IPS-15b (cell line): ENCODE data around the gene MYH7B.

Experiments
- H3K27me3 ChIP-seq: one replicate; pipeline ENCODE4 v1.6.1; 2013; ENCODE audit warnings: low read length; ENCODE audit not compliant: control insufficient read depth, insufficient read depth
- H3K36me3 ChIP-seq: one replicate; pipeline ENCODE4 v1.6.1; 2013; ENCODE audit warnings: low read length; ENCODE audit not compliant: control insufficient read depth, insufficient read depth
- H3K4me1 ChIP-seq: one replicate; pipeline ENCODE4 v1.6.1; 2013; ENCODE audit warnings: mild to moderate bottlenecking, low read length; ENCODE audit not compliant: control insufficient read depth, insufficient read depth
- H3K4me3 ChIP-seq: one replicate; pipeline ENCODE4 v1.5.1; 2013; ENCODE audit warnings: low read depth, low read length
- H3K9ac ChIP-seq: one replicate; pipeline ENCODE4 v1.6.1; 2013; ENCODE audit warnings: low read depth, mild to moderate bottlenecking, low read length
- H3K9me3 ChIP-seq: one replicate; pipeline ENCODE4 v1.6.1; 2013; ENCODE audit warnings: mild to moderate bottlenecking, low read length; ENCODE audit not compliant: control insufficient read depth, insufficient read depth

Gene MYH7B

DNA sequence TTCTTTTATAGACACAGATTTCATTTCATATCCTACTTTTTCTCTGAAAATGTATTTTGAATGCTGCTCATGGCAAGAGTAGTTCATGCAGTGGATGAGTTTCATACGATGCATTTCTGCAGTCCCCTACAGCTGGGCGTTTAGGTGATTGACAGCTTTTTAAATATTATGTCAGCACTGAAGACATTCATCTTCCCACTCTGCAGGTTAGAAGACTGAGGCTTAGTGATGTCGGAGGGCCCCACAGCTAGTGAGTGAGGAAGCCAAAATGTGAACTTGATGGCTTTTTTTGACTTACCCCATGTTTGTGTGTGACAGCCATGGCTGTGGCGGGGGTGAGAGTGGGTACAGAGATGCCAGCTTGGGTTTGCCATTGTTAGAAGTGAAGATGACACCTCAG, 33.5 kb downstream of the MYH7B start:
- Histone ChIP-seq H3K9me3 (no peaks in the 10 kb centered on the region), H3K4me1 (peaks cover 3% of the 10 kb centered on the region), H3K36me3 (peaks cover 14% of the 10 kb centered on the region), H3K27me3 (peaks cover 3% of the 10 kb centered on the region), H3K9ac (no peak overlapping the region), H3K4me3 (no peak overlapping the region)

DNA sequence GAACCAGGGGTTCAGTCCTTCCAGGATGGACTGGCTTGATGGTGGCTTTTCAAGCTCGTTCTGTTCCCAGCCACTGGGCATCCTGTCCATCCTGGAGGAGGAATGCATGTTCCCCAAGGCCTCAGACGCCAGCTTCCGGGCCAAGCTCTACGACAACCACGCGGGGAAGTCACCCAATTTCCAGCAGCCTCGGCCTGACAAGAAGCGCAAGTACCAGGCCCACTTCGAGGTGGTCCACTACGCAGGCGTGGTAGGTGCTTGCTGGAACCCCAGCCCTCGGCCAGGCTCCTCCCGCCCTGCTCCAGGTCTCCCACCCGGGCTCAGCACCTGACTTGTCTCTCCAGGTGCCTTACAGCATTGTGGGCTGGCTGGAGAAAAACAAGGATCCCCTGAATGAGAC, 34.0 kb downstream of the MYH7B start:
- peaks cover 3% of the 10 kb centered on the region for H3K4me1 ChIP-seq
- H3K36me3 ChIP-seq: peaks cover 14% of the 10 kb centered on the region
- H3K4me3 ChIP-seq: no peak overlapping the region
- H3K9ac ChIP-seq: no peak overlapping the region
- H3K27me3 ChIP-seq: peaks cover 3% of the 10 kb centered on the region
- H3K9me3 ChIP-seq: no peaks in the 10 kb centered on the region

DNA sequence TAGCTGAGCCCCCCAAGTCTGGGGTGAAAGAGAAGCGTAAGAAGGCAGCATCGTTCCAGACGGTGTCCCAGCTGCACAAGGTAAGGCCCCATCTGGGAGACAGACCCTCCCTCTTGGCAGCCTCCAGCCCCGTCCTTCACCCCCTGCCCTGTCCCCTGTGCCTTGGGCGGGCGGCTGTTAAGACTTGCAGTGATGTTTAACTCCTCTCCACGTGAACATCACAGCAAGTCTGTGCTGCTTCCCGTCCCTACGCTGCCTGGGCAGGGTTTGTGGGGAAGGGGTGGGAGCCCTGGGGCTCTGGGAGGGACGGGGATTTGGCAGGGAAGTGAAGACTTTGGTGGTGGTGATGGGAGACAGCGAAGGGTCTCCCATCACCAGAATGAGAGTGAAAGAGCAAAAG, 34.6 kb downstream of the MYH7B start:
- Histone ChIP-seq H3K9me3 (no peaks in the 10 kb centered on the region), H3K4me3 (no peak overlapping the region), H3K27me3 (peaks cover 3% of the 10 kb centered on the region), H3K9ac (no peak overlapping the region), H3K36me3 (peaks cover 20% of the 10 kb centered on the region), H3K4me1 (peaks cover under 1% of the 10 kb centered on the region)

DNA sequence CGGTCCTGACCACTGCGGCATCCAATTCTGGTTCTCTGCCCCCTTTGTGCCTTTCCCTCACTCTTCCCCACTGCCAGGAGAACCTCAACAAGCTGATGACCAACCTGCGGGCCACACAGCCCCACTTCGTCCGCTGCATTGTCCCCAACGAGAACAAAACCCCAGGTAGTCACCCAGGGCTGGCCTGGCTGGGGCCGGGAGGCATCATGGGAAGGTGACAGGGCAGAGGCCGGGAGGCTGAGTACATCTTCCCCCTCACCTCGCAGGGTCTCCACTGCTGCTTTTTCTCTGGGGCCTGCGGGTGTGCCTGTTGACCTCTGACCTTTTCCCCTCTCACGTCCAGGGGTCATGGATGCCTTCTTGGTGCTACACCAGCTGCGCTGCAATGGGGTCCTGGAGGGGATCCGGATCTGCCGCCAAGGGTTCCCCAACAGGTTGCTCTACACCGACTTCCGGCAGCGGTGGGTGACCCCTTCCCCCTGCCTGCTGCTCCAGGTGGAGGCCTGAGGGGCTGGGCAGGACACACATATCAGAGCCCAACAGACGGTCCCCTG, 35.1 kb downstream of the MYH7B start:
- Histone ChIP-seq H3K4me1 (no peaks in the 10 kb centered on the region), H3K9ac (no peak overlapping the region), H3K9me3 (no peaks in the 10 kb centered on the region), H3K36me3 (peaks cover 24% of the 10 kb centered on the region), H3K27me3 (peaks cover 3% of the 10 kb centered on the region), H3K4me3 (no peak overlapping the region)

DNA sequence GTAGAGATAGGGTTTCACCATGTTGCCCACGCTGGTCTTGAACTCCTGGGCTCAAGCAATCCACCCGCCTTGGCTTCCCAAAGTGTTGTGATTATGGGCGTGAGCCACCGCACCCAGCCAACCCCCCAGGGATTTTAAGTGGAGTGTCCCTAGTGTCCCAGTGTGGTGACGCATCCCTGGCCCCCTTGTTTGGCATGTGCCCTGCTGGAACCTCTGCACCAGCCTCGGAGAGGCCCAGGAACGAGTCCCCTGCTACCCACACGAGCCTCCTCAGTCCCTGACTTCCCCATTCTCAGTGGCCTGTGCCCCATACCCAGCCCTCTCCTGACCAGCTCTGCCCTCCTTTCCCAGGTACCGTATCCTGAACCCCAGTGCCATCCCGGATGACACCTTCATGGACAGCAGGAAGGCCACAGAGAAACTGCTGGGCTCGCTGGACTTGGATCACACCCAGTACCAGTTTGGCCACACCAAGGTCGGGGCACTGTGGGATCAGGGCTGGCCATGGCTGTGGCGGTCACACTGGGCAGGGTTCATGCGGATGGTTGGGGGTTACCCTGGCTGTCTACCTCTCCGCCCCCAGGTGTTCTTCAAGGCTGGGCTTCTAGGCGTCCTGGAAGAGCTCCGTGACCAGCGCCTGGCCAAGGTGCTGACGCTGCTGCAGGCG, 37.2 kb downstream of the MYH7B start:
- Histone ChIP-seq H3K27me3 (no peaks in the 10 kb centered on the region), H3K9ac (no peak overlapping the region), H3K4me3 (no peak overlapping the region), H3K36me3 (peaks cover 33% of the 10 kb centered on the region), H3K4me1 (no peaks in the 10 kb centered on the region), H3K9me3 (no peaks in the 10 kb centered on the region)

DNA sequence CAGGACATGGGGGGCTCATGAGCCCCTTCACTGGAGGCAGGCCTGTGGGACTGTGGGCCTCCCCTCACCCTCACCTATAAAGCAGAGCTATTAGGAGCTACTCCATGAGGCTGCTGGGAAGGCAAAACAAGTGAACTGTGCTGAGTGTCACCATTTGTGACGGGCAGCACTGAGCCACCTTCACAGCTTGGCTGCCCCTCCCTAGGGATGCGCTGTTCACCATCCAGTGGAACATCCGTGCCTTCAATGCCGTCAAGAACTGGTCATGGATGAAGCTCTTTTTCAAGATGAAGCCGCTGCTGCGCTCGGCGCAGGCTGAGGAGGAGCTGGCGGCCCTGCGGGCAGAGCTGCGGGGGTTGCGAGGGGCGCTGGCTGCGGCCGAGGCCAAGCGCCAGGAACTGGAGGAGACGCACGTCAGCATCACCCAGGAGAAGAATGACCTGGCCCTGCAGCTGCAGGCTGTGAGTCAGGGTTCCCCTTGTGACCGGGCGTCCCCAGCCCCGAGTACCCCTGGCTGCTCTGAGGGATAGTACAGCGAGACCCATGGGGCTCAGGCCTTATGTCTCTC, 38.4 kb downstream of the MYH7B start:
- no peaks in the 10 kb centered on the region for H3K27me3 ChIP-seq
- H3K4me1 ChIP-seq: no peaks in the 10 kb centered on the region
- no peaks in the 10 kb centered on the region for H3K9me3 ChIP-seq
- H3K4me3 ChIP-seq: no peak overlapping the region
- no peak overlapping the region for H3K9ac ChIP-seq
- peaks cover 41% of the 10 kb centered on the region for H3K36me3 ChIP-seq

DNA sequence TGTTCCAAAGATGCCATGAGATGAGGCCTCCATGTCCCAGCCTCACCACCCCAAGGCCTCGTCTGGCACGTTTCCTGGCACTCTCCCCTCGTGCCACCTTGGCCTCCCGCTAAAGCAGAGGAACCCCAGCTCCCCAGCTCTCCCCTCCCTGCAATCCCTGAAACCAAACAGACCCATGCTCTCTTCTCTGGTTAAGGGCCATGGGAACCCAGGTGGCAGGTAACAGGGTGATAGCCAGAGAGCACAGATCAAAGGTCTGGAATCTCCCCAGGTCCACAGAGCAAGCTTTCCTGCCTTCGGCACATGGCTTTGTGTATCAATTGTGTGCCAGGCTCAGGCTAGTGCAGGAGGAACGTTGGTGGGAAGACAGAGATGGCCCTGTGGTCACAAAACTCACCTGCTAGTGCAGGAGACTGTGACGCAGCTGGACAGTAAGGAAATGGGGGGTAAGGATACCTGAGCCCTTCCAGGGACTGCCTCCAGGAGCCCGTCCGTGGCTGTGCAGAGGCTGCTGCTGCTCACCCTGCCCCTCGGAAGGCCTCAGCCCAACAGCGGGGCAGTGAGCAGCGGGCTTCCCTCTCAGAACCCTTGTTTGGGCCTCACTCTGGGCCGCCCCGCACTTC, 39.0 kb downstream of the MYH7B start:
- Histone ChIP-seq H3K27me3 (no peaks in the 10 kb centered on the region), H3K36me3 (peaks cover 44% of the 10 kb centered on the region), H3K4me1 (no peaks in the 10 kb centered on the region), H3K9me3 (no peaks in the 10 kb centered on the region), H3K4me3 (no peak overlapping the region), H3K9ac (no peak overlapping the region)

DNA sequence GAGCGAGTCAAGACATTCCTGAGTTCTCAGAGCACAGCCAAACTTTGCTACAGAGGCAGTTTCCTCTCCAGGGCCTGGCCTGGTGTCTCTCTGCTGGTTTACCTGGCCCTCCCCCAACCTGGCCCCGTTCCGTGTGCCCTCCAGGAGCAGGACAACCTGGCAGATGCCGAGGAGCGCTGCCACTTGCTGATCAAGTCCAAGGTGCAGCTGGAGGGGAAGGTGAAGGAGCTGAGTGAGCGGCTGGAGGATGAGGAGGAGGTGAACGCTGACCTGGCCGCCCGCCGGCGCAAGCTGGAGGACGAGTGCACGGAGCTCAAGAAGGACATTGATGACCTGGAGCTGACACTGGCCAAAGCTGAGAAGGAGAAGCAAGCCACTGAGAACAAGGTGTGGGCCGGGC, 39.5 kb downstream of the MYH7B start:
- Histone ChIP-seq H3K9me3 (no peaks in the 10 kb centered on the region), H3K27me3 (no peaks in the 10 kb centered on the region), H3K4me1 (no peaks in the 10 kb centered on the region), H3K9ac (no peak overlapping the region), H3K36me3 (peaks cover 46% of the 10 kb centered on the region), H3K4me3 (no peak overlapping the region)

DNA sequence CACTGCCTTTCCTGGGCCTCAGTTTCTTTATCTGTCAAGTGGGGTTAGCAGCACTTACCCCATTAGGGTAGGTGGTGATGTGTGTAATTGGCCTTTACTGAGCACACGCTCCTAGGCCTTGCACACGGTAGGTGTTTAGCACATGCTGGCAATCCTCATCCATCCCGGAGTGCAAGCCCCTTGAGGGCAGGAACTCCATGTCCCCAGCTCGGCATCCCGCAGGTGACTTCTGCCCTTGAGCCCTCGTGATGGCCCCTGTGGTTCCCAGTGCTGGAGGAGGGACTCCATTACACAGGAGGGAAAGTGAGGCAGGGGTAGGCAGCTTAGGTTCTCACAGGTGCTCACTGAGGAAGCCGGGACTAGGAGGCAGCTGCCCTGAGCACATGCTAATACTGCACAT, 40.0 kb downstream of the MYH7B start:
- Histone ChIP-seq H3K4me1 (no peaks in the 10 kb centered on the region), H3K9ac (no peak overlapping the region), H3K36me3 (peaks cover 50% of the 10 kb centered on the region), H3K27me3 (no peaks in the 10 kb centered on the region), H3K9me3 (no peaks in the 10 kb centered on the region), H3K4me3 (no peak overlapping the region)

DNA sequence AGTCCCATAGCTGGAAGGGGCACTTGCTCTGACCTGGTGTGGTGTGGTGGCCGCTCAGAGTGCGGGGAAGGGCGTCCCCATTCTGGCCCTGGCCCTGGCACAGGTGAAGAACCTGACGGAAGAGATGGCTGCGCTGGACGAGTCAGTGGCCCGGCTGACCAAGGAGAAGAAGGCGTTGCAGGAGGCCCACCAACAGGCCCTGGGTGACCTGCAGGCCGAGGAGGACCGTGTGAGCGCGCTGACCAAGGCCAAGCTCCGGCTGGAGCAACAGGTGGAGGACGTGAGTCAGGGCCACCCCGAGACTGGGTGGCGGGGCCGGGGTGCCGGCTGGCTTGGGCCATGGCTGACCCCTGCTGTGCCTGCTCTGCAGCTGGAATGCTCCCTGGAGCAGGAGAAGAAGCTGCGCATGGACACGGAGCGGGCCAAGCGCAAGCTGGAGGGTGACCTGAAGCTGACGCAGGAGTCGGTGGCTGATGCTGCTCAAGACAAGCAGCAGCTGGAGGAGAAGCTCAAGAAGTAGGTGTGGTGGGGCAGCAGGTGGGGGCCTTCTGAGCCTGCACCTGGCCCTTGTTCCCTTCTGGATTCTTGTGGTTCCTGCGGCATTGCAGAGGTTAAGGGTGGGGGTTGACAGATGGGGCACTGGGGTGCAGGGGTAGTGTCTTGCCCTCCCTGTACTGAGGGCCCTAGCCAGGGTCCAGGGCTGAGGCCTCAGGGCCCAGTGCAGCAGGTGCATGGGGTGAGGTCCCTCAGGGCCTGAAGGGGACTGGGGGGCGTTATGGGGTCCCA, 40.8 kb downstream of the MYH7B start:
- no peaks in the 10 kb centered on the region for H3K9me3 ChIP-seq
- H3K4me3 ChIP-seq: no peak overlapping the region
- H3K4me1 ChIP-seq: no peaks in the 10 kb centered on the region
- H3K27me3 ChIP-seq: no peaks in the 10 kb centered on the region
- H3K9ac ChIP-seq: no peak overlapping the region
- H3K36me3 ChIP-seq: peaks cover 58% of the 10 kb centered on the region

DNA sequence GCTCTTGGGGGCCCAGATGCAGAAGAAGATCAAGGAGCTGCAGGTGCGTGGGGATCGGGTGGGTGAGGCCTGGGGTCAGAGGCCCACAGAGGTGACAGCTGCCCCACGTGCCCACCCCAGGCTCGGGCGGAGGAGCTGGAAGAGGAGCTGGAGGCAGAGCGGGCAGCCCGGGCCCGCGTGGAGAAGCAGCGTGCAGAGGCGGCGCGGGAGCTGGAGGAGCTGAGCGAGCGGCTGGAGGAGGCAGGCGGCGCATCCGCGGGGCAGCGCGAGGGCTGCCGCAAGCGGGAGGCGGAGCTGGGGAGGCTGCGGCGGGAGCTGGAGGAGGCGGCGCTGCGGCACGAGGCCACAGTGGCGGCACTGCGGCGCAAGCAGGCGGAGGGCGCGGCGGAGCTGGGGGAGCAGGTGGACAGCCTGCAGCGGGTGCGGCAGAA, 41.5 kb downstream of the MYH7B start:
- Histone ChIP-seq H3K36me3 (peaks cover 64% of the 10 kb centered on the region), H3K9ac (no peak overlapping the region), H3K9me3 (no peaks in the 10 kb centered on the region), H3K4me3 (no peak overlapping the region), H3K27me3 (no peaks in the 10 kb centered on the region), H3K4me1 (no peaks in the 10 kb centered on the region)
